ENCODE measurements around the gene PHYH. TPM values are rescaled to one million over a fixed set of nuclear protein-coding genes. Genes with fewer than 3 reads are reported as not detected.

The PHYH gene
- total and polyA plus RNA-seq, 2 donors (not counting 1 experiment from before 2014, with no cell fraction given), result 21.8 to 31.5 TPM

- no peaks in the 10 kb centered on the region for H3K27me3 ChIP-seq (ENCODE audit: control insufficient read depth, insufficient read depth, low read length)
- no peaks in the 10 kb centered on the region for H3K9me3 ChIP-seq (ENCODE audit: control insufficient read depth, insufficient read depth, low read depth, low read length)
- no peak overlapping the region for H2AFZ ChIP-seq (ENCODE audit: low read length)
- H3K36me3 ChIP-seq (ENCODE audit: control insufficient read depth, insufficient read depth, low read length), result peaks cover 4% of the 10 kb centered on the region
- no peak for DNase-seq (ENCODE audit: low read depth in 2 of 2)
- no peaks in the 10 kb centered on the region for H4K20me1 ChIP-seq (ENCODE audit: control insufficient read depth, extremely low read depth, insufficient read depth, low read length)
- H3K9ac ChIP-seq (ENCODE audit: insufficient read depth, low read length), result no peak overlapping the region
- peaks cover 29% of the 10 kb centered on the region for H3K79me2 ChIP-seq (ENCODE audit: control insufficient read depth, insufficient read depth, low read length)
- peak overlapping the region in 2 of 4 experiments; percentile 8 to 27 for H3K4me3 ChIP-seq (replicated peaks in 1 of 4; ENCODE audit: control extremely low read depth in 1 of 4, insufficient read depth in 1 of 4, low read depth in 3 of 4, low read length in 4 of 4)
- peak overlapping the region; percentile 42 for H3K4me2 ChIP-seq (ENCODE audit: extremely low read depth, insufficient read depth, low read length)
- H3K27ac ChIP-seq (ENCODE audit: insufficient read depth, low read length), result no peak overlapping the region
- no peak for TF ChIP-seq CTCF (conservative IDR thresholded peaks at IDR 0.05 in 1 of 2, IDR thresholded peaks at IDR 0.05 in 1 of 2; ENCODE audit: low read depth in 1 of 2, low read length in 2 of 2)
- TF ChIP-seq EZH2 (IDR thresholded peaks at IDR 0.05; ENCODE audit: low read length, missing control alignments), result no peak
- no peaks in the 10 kb centered on the region for H3K4me1 ChIP-seq (ENCODE audit: control insufficient read depth, extremely low read depth, insufficient read depth, low read length)
Observed at GRCh38 chr10:13340626-13341376, 40.9 kb upstream of the PHYH start.

- no peak overlapping the region for H3K27ac ChIP-seq (ENCODE audit: insufficient read depth, low read length)
- H3K4me1 ChIP-seq (ENCODE audit: control insufficient read depth, extremely low read depth, insufficient read depth, low read length), result no peaks in the 10 kb centered on the region
- peaks cover 5% of the 10 kb centered on the region for H3K36me3 ChIP-seq (ENCODE audit: control insufficient read depth, insufficient read depth, low read length)
- no peak overlapping the region for H3K9ac ChIP-seq (ENCODE audit: insufficient read depth, low read length)
- peak in 1 of 2 donors; percentile 9 for DNase-seq (ENCODE audit: low read depth in 2 of 2)
- no peaks in the 10 kb centered on the region for H3K27me3 ChIP-seq (ENCODE audit: control insufficient read depth, insufficient read depth, low read length)
- H3K9me3 ChIP-seq (ENCODE audit: control insufficient read depth, insufficient read depth, low read depth, low read length), result no peaks in the 10 kb centered on the region
- H4K20me1 ChIP-seq (ENCODE audit: control insufficient read depth, extremely low read depth, insufficient read depth, low read length), result no peaks in the 10 kb centered on the region
- peaks cover 23% of the 10 kb centered on the region for H3K79me2 ChIP-seq (ENCODE audit: control insufficient read depth, insufficient read depth, low read length)
- H2AFZ ChIP-seq (ENCODE audit: low read length), result no peak overlapping the region
- H3K4me3 ChIP-seq (replicated peaks in 1 of 4; ENCODE audit: control extremely low read depth in 1 of 4, insufficient read depth in 1 of 4, low read depth in 3 of 4, low read length in 4 of 4), result peak overlapping the region in 2 of 4 experiments; percentile 8 to 27
- H3K4me2 ChIP-seq (ENCODE audit: extremely low read depth, insufficient read depth, low read length), result peak overlapping the region; percentile 46
- no peak for TF ChIP-seq EZH2 (IDR thresholded peaks at IDR 0.05; ENCODE audit: low read length, missing control alignments)
- no peak for TF ChIP-seq CTCF (conservative IDR thresholded peaks at IDR 0.05 in 1 of 2, IDR thresholded peaks at IDR 0.05 in 1 of 2; ENCODE audit: low read depth in 1 of 2, low read length in 2 of 2)
Observed at GRCh38 chr10:13340068-13340467, 40.2 kb upstream of the PHYH start.

GRCh38 chr10:13338390-13339110, 38.7 kb upstream of the PHYH start:
- H3K4me3 ChIP-seq (replicated peaks in 1 of 4; ENCODE audit: control extremely low read depth in 1 of 4, insufficient read depth in 1 of 4, low read depth in 3 of 4, low read length in 4 of 4), result peak overlapping the region in 1 of 4 experiments; percentile 13
- H3K4me2 ChIP-seq (ENCODE audit: extremely low read depth, insufficient read depth, low read length), result peak overlapping the region; percentile 16
- TF ChIP-seq CTCF (conservative IDR thresholded peaks at IDR 0.05 in 1 of 2, IDR thresholded peaks at IDR 0.05 in 1 of 2; ENCODE audit: low read depth in 1 of 2, low read length in 2 of 2), result no peak
- TF ChIP-seq EZH2 (IDR thresholded peaks at IDR 0.05; ENCODE audit: low read length, missing control alignments), result no peak

More at GRCh38 chr10:13338390-13339110, 38.7 kb upstream of the PHYH start:
- Histone ChIP-seq H3K9me3 (ENCODE audit: control insufficient read depth, insufficient read depth, low read depth, low read length) (no peaks in the 10 kb centered on the region), H3K27ac (ENCODE audit: insufficient read depth, low read length) (no peak overlapping the region), H2AFZ (ENCODE audit: low read length) (peak overlapping the region; percentile 24), H3K79me2 (ENCODE audit: control insufficient read depth, insufficient read depth, low read length) (peaks cover 18% of the 10 kb centered on the region), H3K36me3 (ENCODE audit: control insufficient read depth, insufficient read depth, low read length) (peaks cover 8% of the 10 kb centered on the region), H3K9ac (ENCODE audit: insufficient read depth, low read length) (no peak overlapping the region), H4K20me1 (ENCODE audit: control insufficient read depth, extremely low read depth, insufficient read depth, low read length) (no peaks in the 10 kb centered on the region), H3K27me3 (ENCODE audit: control insufficient read depth, insufficient read depth, low read length) (no peaks in the 10 kb centered on the region), H3K4me1 (ENCODE audit: control insufficient read depth, extremely low read depth, insufficient read depth, low read length) (no peaks in the 10 kb centered on the region)
- DNase-seq (ENCODE audit: low read depth in 2 of 2), result peak; percentile 24 to 83
